GM19467 (cell line): ENCODE data around the gene UBAP2L.
"Not testable (repeated sequence)": the region's sequence is repeated elsewhere in the genome, so short reads cannot be mapped to it uniquely, and the experiment has no call there.

Source experiments
- ATAC-seq: cut with Tn5 transposase; IDR thresholded peaks from one replicate; pipeline ENCODE4 v1.9.1; 2021; ENCODE audit warnings: mild to moderate bottlenecking, moderate library complexity; ENCODE audit not compliant: unreplicated experiment

UBAP2L gene

GRCh38 chr1:154304664-154305337 is 84.0 kb downstream of the UBAP2L start:
- no peak for ATAC-seq

DNA sequence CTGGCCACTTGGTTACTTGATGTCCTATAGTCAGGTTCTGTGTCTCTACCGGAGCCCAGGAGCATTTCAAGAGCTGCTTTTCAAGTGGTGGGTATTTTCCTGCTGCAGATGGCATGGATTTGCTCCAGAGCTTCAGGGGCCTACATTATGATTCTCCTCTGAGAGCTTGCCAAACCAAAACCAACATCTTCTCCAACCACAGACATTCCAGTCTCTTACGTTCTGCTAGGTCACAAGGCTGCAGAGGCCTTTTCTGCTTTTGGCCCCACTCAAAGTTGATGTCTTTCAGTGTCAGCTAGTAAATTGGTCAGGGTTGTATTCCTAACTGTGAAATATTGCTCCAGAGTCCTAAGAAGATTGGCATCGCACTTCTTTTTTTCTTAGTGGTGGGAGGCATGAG is 85.4 kb downstream of the UBAP2L start:
- no peak for ATAC-seq

DNA sequence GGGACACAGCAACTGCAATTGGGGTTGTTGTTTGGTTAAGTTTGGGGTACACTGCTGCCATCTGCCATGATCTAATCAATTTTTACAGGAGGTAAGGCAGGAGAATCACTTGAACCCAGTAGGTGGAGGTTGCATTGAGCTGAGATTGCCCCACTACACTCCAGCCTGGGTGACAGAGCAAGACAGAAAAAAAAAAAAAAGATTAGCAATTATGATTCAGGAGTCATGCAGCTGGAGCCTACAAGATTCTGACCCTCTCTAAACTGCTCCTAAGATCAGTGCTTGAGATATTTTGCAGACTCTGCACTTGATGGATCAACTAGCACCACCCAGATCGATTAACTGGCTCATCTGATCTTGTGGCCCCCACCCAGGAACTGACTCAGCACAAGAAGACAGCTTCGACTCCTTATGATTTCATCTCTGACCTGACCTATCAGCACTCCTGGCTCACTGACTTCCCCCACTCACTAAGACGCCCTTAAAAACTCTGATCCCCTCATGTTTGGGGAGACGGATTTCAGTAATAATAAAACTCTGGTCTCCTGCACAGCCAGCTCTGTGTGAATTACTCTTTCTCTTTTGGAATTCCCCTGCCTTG is 87.0 kb downstream of the UBAP2L start:
- ATAC-seq, result not testable (repeated sequence)

GRCh38 chr1:154309136-154309535 is 88.4 kb downstream of the UBAP2L start:
- ATAC-seq, result not testable (repeated sequence)

GRCh38 chr1:154312229-154313065 is 91.7 kb downstream of the UBAP2L start:
- ATAC-seq, result not testable (repeated sequence)

DNA sequence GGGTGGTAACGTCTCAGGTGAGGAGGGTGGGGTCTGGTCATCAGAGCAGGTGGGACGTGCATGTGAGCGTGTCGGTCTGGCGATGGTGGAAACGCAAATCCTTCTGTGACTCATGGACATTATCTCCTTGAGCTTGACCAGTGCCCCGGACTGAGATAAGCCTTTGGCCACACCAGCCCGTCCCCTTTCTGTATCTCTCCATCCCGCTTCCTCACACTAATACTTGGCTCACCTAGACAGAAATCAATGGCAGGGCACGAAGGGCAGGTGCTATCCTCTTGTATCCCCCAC is 92.3 kb downstream of the UBAP2L start:
- no peak for ATAC-seq

GRCh38 chr1:154314226-154314625 is 93.5 kb downstream of the UBAP2L start:
- ATAC-seq, result not testable (repeated sequence)

GRCh38 chr1:154316704-154317103 is 95.9 kb downstream of the UBAP2L start:
- no peak for ATAC-seq

DNA sequence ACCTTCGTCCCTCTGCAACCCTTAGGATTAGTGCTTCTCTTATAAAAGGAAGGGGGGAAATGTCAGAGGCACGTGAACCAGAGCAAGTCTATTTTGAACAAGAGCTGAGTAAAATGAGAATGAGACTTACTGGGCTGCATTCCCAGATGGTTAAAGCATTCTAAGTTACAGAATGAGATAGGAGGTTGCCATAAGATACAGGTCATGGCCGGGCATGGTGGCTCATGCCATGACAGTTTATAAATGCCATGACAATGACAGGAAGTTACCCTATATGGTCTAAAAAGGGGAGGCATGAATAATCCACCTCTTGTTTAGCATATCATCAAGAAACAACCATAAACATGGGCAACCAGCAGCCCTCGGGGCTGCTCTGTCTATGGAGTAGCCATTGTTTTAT is 97.6 kb downstream of the UBAP2L start:
- ATAC-seq, result no peak
